HG03460 (cell line): ENCODE measurements around the gene KLC1.
"Not testable (repeated sequence)": the region's sequence is repeated elsewhere in the genome, so short reads cannot be mapped to it uniquely, and the experiment has no call there.

Experiments
- ATAC-seq: cut with Tn5 transposase; IDR thresholded peaks from one replicate; pipeline ENCODE4 v1.9.1; 2021; ENCODE audit not compliant: unreplicated experiment

KLC1 gene

GRCh38 chr14:103624860-103625259 is 4.2 kb upstream of the KLC1 start:
- ATAC-seq: no peak

- ATAC-seq: no peak
Observed at GRCh38 chr14:103625356-103626095, 3.5 kb upstream of the KLC1 start.

- no peak for ATAC-seq
Observed at GRCh38 chr14:103626146-103626850, 2.7 kb upstream of the KLC1 start.

DNA sequence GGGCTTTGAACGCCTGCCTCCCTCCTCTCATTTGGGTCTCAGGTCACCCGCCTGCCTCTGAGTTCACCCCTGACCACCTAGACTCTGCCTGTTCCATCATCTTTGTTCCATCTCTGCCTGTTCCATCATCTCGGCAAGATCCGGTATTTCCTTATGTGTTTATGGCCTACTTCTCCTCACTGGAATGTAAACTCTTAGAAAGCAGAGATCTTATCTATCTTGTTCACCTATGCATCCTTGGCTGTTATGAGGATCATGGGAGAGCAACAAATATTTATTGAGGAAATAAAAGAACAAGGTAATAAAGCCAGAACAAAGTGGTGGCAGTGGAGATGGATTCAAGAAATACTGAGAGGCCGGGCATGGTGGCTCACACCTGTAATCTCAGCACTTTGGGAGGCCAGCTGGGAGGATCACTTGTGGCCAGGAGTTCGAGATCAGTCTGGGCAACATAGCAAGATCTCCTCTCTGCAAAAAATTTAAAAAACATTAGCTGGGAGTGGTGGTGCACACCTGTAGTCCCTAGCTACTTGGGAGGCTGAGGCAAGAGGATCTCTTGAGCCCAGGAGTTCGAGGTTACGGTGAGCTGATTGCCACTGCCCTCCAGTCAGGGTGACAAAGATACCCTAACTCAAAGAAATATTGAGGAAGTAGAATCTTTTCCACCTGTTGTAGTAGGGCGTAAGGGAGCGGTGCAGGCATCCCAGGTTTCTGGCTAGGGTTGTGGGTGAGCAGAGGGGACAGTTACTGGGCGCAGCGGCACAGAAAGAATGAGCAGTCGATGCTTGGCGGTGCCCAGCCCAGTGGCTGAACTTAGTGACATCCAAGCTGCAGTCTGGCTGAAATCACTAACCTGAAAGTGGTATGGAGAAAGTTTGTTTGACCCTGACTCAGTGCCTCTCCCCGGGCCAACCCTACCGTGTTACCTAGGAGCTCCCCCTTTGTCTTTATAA is 1.7 kb upstream of the KLC1 start:
- ATAC-seq: no peak

DNA sequence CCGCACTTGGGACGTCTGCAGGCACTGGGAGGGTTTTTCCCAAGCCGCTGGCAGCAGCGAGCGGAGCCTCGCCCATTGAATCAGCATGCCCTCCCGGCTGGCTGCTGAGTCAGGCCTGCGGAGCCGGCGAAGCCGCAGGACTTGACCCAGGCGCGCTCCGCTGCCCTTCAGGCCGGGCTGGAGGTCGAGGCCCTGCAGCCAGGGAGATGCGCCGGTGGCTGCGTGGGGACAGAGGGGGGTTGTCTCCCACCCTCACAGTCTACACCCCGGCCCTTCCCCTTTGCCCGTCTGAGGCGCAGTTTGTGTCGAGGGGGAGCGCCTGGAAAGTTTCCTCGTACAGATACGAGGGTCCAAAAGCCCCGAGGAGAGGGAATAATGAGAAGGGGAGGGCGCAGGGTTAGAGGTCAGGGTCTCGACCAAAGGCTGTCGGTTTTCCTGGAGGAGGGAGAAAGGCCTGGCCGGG is 759 bp upstream of the KLC1 start:
- ATAC-seq: no peak

DNA sequence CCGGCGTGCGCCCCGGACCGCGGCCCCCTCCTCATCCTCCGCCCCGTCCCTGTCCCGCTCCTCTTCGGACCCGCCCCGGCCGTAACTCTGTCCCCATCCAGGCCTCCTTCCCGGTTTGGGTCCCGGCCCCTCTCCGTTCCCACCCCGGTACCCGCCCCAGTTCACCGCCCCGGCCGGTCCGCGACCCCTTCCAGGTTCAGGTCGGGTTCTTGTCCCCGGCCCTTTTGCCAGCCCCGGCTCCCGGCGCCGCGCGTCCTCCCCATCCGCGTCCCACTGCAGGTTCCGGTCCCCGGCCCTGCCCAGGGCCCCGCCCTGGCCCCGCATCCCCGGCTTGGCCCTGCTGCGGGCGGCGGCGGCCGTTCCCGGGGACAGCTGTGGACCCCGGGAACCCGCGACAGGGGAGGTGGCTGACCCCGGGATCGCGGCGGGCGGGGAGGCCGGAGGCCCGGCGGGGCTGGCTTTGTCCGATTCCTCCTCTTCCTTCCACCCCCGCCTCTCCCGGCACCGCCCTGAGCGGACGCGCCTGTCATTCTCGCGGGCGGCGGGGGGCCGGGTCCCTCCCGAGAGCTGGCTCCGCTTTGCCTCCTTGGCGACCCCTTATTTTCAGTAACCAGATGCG is 601 bp downstream of the KLC1 start:
- ATAC-seq: peak; percentile 34

DNA sequence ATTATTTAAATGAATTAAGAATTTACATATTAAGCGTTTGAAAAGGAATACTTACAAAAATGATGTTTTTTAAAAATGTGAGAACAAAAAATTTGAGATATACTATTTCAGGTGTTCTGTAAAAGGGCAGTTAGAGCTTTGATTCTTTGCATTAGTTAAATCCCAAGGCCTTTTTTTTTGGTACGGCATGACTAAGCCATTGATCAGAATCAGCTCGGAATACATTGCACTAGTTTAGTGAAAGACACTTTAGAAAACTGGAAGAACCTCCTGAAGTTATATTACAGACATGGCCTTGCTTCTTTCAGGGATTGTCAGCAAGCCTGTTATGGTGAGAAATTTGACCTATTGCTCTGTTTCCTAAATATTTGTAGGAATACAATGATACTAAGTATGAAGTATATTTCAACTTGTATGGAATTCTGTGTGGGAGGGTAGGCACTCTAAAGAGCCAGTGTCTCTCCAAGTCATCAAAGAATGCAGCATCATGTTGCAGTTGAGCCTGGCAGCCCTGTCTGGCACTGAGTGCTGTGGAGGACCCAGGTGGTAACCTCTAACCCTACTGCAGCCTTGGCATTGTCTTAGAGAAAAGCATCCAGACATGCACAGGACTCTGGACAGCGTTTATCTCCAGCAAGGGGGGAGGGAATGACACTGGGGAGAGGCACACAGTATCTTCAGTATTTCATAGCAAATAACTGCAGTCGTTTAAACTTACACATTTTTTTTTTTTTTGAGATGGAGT is 1.5 kb downstream of the KLC1 start:
- ATAC-seq: no peak

- ATAC-seq: no peak
Observed at GRCh38 chr14:103633391-103633790, 4.4 kb downstream of the KLC1 start.

- ATAC-seq: no peak
Observed at GRCh38 chr14:103634156-103634555, 5.1 kb downstream of the KLC1 start.

GRCh38 chr14:103638594-103638993 is 9.6 kb downstream of the KLC1 start:
- no peak for ATAC-seq

DNA sequence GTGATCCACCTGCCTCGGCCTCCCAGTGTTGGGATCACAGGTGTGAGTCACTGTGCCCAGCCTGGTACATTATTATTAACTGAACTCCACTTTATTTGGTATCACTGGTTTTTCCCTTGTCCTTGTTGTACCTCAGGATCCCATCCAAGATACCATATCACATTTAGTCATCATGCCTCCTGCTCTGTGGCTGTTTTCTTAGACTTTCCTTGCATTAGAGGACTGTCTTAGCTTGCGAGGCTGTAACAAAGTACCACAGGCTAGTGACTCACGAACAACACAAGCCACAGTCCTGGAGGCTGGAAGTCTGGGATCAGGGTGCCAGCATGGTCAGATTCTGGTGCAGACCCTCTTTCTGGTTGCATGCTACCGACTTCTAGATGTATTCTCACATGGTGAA is 12.2 kb downstream of the KLC1 start:
- ATAC-seq: no peak

- ATAC-seq: no peak
Observed at GRCh38 chr14:103646189-103646588, 17.2 kb downstream of the KLC1 start.

DNA sequence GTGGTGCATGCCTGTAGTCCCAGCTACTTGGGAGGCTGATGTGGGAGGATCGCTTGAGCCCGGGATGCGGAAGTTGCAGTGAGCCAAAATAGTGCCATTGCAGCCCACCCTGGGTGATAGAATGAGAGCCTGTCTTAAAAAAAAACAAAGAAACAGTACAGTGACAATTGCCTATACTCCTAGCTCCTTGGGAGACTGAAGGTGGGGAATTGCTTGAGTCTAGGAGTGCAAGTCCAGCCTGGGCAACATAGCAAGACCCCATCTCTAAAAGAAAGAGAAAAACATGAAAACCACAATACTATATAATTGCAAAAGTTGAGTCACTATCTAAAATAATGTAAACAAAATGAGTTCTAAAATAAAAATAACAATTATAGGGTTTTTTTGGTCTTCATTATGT is 20.0 kb downstream of the KLC1 start:
- ATAC-seq: no peak

DNA sequence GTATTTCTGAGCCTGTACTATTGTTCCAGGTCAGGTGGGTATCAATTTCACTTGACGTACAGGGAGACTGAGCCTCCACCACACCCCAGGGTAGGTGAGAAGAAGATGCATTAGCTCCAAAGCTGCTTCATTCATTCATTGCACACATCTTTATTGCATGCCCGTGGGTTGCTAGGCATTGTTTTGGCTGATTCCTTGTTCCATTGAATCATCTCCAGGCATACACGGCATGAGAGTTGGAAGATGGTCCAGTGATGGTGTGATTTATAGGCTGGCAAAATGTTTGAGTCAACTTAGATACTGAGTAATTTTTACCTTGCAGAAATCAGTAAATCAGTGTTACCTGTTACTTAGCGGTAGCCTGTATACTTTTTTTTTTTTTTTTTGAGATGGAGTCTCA is 21.2 kb downstream of the KLC1 start:
- ATAC-seq: no peak

GRCh38 chr14:103651585-103651984 is 22.6 kb downstream of the KLC1 start:
- ATAC-seq: no peak

GRCh38 chr14:103652806-103653205 is 23.8 kb downstream of the KLC1 start:
- no peak for ATAC-seq

DNA sequence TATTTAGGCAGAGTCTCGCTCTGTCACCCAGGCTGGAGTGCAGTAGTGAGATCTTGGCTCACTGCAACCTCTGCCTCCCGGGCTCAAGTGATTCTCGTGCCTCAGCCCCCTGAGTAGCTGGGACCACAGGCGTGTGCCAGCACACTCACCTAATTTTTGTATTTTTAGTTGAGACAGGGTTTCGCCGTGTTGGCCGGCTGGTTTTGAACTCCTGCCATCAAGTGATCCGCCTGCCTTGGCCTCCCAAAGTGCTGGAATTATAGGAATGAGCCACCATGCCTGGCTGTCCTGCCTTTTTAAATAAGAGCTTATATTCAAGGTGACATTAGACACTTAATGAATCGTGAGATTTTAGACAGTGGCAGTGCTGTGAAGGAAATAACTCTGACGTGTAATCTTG is 24.3 kb downstream of the KLC1 start:
- not testable (repeated sequence) for ATAC-seq

DNA sequence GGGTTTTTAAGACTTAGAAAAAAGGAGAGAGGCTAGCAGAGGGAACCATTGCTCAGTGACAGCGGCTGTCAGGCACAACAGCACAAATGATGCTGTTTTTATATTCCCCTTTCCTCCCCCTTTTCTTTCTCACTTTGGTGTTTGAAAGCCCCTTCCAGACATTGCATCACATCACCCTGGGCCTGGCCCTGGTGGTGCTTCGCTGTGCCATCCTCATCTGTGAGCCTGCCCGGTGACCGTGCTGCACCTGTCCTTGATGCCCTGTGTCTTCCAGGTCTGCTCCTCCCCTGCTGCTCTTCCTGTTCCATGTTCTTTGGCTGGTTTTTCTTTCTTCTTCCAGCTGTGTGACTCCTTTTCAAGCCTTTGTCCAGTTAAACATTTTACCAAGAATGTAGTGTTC is 24.8 kb downstream of the KLC1 start:
- ATAC-seq: no peak

- ATAC-seq: no peak
Observed at GRCh38 chr14:103654619-103655018, 25.6 kb downstream of the KLC1 start.

DNA sequence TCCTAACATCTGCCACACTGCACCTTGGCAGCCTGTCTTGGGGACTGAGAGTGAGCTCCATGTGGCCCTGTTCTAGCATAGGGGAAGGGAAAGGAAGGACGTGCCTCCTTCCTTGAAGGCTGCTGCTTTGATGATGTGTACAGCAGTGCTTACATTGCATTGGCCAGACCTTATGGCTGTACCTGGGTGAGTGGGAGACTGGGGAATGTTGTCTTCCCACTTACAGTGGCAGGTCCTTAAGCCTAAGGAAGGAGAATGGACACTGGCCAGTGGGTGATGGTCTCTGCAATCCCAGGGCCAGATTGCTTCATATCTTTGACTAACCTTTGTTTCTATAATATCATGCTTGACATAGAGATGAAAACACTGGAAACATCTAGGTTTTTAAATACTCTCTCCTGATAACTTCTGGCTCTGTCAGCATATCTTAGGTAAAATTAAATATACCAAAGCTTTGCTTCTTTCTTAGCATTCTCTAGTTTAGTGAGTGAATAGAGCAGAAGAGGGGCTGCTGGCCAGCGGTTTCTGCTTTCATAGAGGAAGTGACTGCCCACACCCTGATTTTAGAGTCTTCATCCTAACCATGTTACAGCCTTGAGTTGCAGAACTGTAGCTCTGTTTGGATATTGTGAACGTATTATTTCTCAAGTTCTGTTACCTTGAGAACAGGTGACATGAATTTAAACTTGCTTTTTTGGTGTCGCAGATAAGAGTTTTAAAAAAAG is 27.2 kb downstream of the KLC1 start:
- ATAC-seq: no peak
